22Rv1 (cell line): ENCODE data around the gene TCP10L.

Source experiments
- CTCF ChIP-seq: fragments of 450-650 bp; IDR thresholded peaks from 2 replicates; pipeline ENCODE4 v1.5.1; 2017; ENCODE audit warnings: mild to moderate bottlenecking
- ZFX ChIP-seq: fragments of 450-650 bp; IDR thresholded peaks from 2 replicates; pipeline ENCODE4 v1.6.1; 2017; ENCODE audit warnings: antibody characterized with exemption, borderline replicate concordance

GRCh38 chr21:32604464-32604863 is 19.1 kb upstream of the TCP10L start:
- no peak for TF ChIP-seq CTCF
- TF ChIP-seq ZFX, result no peak
